ENCODE measurements around the gene USPL1.
"Not testable (repeated sequence)": the region's sequence is repeated elsewhere in the genome, so short reads cannot be mapped to it uniquely, and the experiment has no call there.

DNA sequence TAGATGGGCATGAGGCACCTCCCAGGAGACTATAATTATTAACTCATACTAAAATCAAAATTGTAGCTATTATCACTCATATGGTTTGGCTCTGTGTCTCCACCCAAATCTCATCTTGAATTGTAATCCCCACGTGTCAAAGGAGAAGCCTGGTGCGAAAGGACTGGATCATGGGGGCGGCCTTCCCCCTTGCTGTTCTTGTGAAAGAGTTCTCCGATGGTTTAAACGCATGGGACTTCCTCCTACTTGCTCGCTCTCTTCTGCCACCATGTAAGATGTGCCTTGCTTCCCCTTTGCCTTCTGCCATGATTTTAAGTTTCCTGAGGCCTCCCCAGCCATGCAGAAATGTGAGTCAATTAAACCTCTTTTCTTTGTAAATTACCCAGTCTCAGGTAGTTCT, 10.5 kb upstream of the USPL1 start:
- not testable (repeated sequence) for TF ChIP-seq ETV6 (CRISPR knock-in tag; IDR thresholded peaks at IDR 0.05); HMGA2 (CRISPR knock-in tag; IDR thresholded peaks at IDR 0.05); ZNF263 (CRISPR knock-in tag; IDR thresholded peaks at IDR 0.05; ENCODE audit: low read depth); ESRRA (CRISPR knock-in tag; IDR thresholded peaks at IDR 0.05; ENCODE audit: borderline replicate concordance); FOXJ3 (CRISPR knock-in tag; IDR thresholded peaks at IDR 0.05; ENCODE audit: borderline replicate concordance); SP1 (CRISPR knock-in tag; conservative IDR thresholded peaks at IDR 0.05); FOXK1 (CRISPR knock-in tag; IDR thresholded peaks at IDR 0.05); KAT7 (CRISPR knock-in tag; IDR thresholded peaks at IDR 0.05; ENCODE audit: borderline replicate concordance)
- TF ChIP-seq, protein P1, sequence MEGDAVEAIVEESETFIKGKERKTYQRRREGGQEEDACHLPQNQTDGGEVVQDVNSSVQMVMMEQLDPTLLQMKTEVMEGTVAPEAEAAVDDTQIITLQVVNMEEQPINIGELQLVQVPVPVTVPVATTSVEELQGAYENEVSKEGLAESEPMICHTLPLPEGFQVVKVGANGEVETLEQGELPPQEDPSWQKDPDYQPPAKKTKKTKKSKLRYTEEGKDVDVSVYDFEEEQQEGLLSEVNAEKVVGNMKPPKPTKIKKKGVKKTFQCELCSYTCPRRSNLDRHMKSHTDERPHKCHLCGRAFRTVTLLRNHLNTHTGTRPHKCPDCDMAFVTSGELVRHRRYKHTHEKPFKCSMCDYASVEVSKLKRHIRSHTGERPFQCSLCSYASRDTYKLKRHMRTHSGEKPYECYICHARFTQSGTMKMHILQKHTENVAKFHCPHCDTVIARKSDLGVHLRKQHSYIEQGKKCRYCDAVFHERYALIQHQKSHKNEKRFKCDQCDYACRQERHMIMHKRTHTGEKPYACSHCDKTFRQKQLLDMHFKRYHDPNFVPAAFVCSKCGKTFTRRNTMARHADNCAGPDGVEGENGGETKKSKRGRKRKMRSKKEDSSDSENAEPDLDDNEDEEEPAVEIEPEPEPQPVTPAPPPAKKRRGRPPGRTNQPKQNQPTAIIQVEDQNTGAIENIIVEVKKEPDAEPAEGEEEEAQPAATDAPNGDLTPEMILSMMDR (IDR thresholded peaks at IDR 0.05): not testable (repeated sequence)
- TF ChIP-seq, protein P2, sequence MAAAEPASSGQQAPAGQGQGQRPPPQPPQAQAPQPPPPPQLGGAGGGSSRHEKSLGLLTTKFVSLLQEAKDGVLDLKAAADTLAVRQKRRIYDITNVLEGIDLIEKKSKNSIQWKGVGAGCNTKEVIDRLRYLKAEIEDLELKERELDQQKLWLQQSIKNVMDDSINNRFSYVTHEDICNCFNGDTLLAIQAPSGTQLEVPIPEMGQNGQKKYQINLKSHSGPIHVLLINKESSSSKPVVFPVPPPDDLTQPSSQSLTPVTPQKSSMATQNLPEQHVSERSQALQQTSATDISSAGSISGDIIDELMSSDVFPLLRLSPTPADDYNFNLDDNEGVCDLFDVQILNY (CRISPR knock-in tag; IDR thresholded peaks at IDR 0.05): not testable (repeated sequence)

Measured in WTC11 (cell line).